ENCODE results near the gene UQCRH. TPM values are rescaled to one million over a fixed set of nuclear protein-coding genes. Genes with fewer than 3 reads are reported as not detected.
"Not testable (repeated sequence)": the region's sequence is repeated elsewhere in the genome, so short reads cannot be mapped to it uniquely, and the experiment has no call there.

Gene UQCRH
- total RNA-seq, 1 donor: 202 TPM

DNA sequence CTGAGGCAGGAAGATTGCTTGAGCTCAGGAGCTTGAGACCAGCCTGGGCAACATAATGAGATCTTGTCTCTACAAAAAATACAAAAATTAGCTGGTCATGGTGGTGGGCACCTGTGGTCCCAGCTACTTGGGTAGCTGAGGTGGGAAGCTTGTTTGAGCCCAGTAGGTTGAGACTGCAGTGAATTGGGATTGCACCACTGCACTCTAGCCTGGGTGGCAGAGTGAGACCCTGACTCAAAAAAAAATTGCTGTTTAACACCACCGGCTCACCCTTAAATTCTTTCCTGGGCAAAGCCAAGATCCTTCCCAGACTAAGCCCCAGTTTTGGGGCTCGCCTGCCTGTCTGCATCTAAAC lies 30.5 kb downstream of the UQCRH start:
- no peaks in the 10 kb centered on the region for H4K20me1 ChIP-seq (ENCODE audit: insufficient read depth, low read length)
- DNase-seq (ENCODE audit: insufficient read length, low spot score, missing footprints): no peak
- no peak overlapping the region for H2AFZ ChIP-seq (ENCODE audit: low read length)
- H3K4me2 ChIP-seq (ENCODE audit: insufficient read depth, low read length): no peak overlapping the region
- no peaks in the 10 kb centered on the region for H3K27me3 ChIP-seq (ENCODE audit: insufficient read depth, low read length)
- H3K4me1 ChIP-seq (ENCODE audit: insufficient read depth, low read length): no peaks in the 10 kb centered on the region
- no peaks in the 10 kb centered on the region for H3K36me3 ChIP-seq (ENCODE audit: insufficient read depth, low read length)
- no peak overlapping the region for H3K27ac ChIP-seq (ENCODE audit: low read depth, low read length)
- TF ChIP-seq, protein P1, sequence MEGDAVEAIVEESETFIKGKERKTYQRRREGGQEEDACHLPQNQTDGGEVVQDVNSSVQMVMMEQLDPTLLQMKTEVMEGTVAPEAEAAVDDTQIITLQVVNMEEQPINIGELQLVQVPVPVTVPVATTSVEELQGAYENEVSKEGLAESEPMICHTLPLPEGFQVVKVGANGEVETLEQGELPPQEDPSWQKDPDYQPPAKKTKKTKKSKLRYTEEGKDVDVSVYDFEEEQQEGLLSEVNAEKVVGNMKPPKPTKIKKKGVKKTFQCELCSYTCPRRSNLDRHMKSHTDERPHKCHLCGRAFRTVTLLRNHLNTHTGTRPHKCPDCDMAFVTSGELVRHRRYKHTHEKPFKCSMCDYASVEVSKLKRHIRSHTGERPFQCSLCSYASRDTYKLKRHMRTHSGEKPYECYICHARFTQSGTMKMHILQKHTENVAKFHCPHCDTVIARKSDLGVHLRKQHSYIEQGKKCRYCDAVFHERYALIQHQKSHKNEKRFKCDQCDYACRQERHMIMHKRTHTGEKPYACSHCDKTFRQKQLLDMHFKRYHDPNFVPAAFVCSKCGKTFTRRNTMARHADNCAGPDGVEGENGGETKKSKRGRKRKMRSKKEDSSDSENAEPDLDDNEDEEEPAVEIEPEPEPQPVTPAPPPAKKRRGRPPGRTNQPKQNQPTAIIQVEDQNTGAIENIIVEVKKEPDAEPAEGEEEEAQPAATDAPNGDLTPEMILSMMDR (IDR thresholded peaks at IDR 0.05; ENCODE audit: extremely low read depth, low read depth, low read length): no peak
- H3K9me3 ChIP-seq (ENCODE audit: low read depth, low read length): no peaks in the 10 kb centered on the region
- no peaks in the 10 kb centered on the region for H3K79me2 ChIP-seq (ENCODE audit: insufficient read depth, low read length)
- H3K4me3 ChIP-seq (ENCODE audit: insufficient read depth, low read length): no peak overlapping the region

DNA sequence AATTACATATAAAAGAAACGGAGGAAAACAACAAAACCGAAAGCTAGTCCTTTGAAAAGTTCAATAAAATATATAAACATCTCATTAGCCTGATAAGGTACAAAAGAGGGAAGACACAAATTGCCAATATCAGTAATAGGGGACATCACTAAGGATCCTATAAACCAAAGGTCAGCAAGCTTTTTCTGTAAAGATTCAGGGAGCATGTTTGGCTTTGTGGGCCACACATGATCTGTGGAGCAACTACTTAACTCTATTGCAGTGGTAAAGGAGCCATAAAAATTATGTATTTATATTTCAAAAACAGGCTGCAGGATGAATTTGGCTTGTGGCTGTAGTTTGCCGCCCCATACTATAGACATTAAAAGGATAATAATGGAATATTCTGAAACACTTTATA lies 31.6 kb downstream of the UQCRH start:
- H3K4me2 ChIP-seq (ENCODE audit: insufficient read depth, low read length): no peak overlapping the region
- no peaks in the 10 kb centered on the region for H3K27me3 ChIP-seq (ENCODE audit: insufficient read depth, low read length)
- peaks cover 5% of the 10 kb centered on the region for H3K4me1 ChIP-seq (ENCODE audit: insufficient read depth, low read length)
- H3K4me3 ChIP-seq (ENCODE audit: insufficient read depth, low read length): no peak overlapping the region
- no peaks in the 10 kb centered on the region for H3K36me3 ChIP-seq (ENCODE audit: insufficient read depth, low read length)
- no peak for DNase-seq (ENCODE audit: insufficient read length, low spot score, missing footprints)
- no peaks in the 10 kb centered on the region for H4K20me1 ChIP-seq (ENCODE audit: insufficient read depth, low read length)
- no peaks in the 10 kb centered on the region for H3K79me2 ChIP-seq (ENCODE audit: insufficient read depth, low read length)
- no peak overlapping the region for H3K27ac ChIP-seq (ENCODE audit: low read depth, low read length)
- TF ChIP-seq, protein P1 (IDR thresholded peaks at IDR 0.05; ENCODE audit: extremely low read depth, low read depth, low read length): no peak
- H3K9me3 ChIP-seq (ENCODE audit: low read depth, low read length): no peaks in the 10 kb centered on the region
- no peak overlapping the region for H2AFZ ChIP-seq (ENCODE audit: low read length)

DNA sequence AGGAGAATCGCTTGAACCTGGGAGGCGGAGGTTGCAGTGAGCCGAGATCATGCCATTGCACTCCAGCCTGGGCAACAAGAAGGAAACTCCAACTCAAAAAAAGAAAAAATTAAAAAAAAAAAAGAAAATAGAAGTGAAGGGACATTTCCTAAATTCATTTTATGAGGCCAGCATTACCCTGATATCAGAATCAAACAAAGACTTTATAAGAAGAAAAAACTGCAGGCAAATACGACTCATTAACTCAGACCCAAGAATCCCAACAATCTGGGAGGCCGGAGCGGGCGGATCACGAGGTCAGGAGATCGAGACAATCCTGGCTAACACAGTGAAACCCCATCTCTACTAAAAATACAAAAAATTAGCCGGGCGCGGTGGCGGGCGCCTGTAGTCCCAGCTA lies 33.9 kb downstream of the UQCRH start:
- H3K27ac ChIP-seq (ENCODE audit: low read depth, low read length); H3K27me3 ChIP-seq (ENCODE audit: insufficient read depth, low read length); H3K4me3 ChIP-seq (ENCODE audit: insufficient read depth, low read length); H2AFZ ChIP-seq (ENCODE audit: low read length); H4K20me1 ChIP-seq (ENCODE audit: insufficient read depth, low read length); H3K9me3 ChIP-seq (ENCODE audit: low read depth, low read length); H3K4me2 ChIP-seq (ENCODE audit: insufficient read depth, low read length); H3K36me3 ChIP-seq (ENCODE audit: insufficient read depth, low read length): not testable (repeated sequence)
- Histone ChIP-seq H3K79me2 (ENCODE audit: insufficient read depth, low read length) (peaks cover 17% of the 10 kb centered on the region), H3K4me1 (ENCODE audit: insufficient read depth, low read length) (peaks cover 17% of the 10 kb centered on the region)
- DNase-seq (ENCODE audit: insufficient read length, low spot score, missing footprints): peak; percentile 70

DNA sequence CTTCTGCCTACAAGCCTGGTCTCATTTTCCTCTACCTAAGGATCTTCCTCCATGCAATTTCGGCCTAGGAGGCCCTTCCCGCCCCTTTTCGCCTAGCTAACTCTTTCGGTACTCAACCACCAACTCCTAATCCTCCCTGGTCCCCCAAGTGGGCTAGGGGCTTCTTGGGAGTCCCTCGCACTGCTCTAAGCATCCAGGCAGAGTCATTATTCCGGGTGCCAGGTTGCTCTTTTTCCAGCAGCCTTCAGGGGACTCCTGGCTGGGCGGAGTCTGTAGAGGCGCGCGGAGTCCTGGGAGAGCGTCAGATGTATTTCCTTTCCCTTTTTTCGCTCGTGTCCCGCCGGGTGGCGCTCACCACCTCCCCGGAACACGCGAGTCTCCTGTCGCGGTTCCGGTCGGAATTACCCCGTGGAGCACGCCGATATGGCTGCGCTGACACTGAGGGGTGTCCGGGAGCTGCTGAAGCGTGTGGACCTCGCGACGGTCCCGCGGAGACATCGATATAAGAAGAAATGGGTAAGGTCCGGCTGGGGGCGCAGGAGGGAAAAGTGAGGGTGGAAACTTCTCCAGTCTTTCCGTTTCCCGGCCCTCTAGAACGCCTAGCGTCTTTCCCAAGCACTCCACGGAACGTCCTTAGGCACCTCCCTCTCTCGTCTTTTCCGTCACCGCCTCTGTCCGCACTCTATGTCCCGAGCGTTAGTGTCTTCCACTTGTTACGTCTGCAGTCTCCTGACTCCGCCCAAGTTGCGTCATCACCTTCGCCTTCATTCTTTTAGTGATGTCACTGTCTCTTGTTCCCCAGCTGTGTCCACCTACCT lies 37.1 kb downstream of the UQCRH start, which contains the start of gene NSUN4:
Gene NSUN4 (plus strand): TSS at position 404 of the 818 bp plus-strand sequence. CDS start 20 bp downstream, at position 424.
- Histone ChIP-seq H3K4me2 (ENCODE audit: insufficient read depth, low read length) (peak within 1 kb of the TSS; percentile 95), H3K36me3 (ENCODE audit: insufficient read depth, low read length) (peaks cover 14% of the 10 kb centered on the region), H3K4me1 (ENCODE audit: insufficient read depth, low read length) (peaks cover 19% of the 10 kb centered on the region), H3K9me3 (ENCODE audit: low read depth, low read length) (no peaks in the 10 kb centered on the region), H3K4me3 (ENCODE audit: insufficient read depth, low read length) (peak within 1 kb of the TSS; percentile 81), H3K27me3 (ENCODE audit: insufficient read depth, low read length) (no peaks in the 10 kb centered on the region), H3K79me2 (ENCODE audit: insufficient read depth, low read length) (peaks cover 39% of the 10 kb centered on the region), H4K20me1 (ENCODE audit: insufficient read depth, low read length) (no peaks in the 10 kb centered on the region), H2AFZ (ENCODE audit: low read length) (peak within 1 kb of the TSS; percentile 96), H3K27ac (ENCODE audit: low read depth, low read length) (peak within 1 kb of the TSS; percentile 97)
- peak; percentile 95 for DNase-seq (ENCODE audit: insufficient read length, low spot score, missing footprints)
- TF ChIP-seq, protein P1 (IDR thresholded peaks at IDR 0.05; ENCODE audit: extremely low read depth, low read depth, low read length): peak; percentile 73

All from osteoblast (primary cell).